ENCODE data around the gene QPCTL. TPM values are rescaled to one million over a fixed set of nuclear protein-coding genes. Genes with fewer than 3 reads are reported as not detected.
"Not testable (repeated sequence)": the region's sequence is repeated elsewhere in the genome, so short reads cannot be mapped to it uniquely, and the experiment has no call there.

Gene QPCTL
- total RNA-seq, 2 experiments from 2014 or later: 9.3 to 9.7 TPM

DNA sequence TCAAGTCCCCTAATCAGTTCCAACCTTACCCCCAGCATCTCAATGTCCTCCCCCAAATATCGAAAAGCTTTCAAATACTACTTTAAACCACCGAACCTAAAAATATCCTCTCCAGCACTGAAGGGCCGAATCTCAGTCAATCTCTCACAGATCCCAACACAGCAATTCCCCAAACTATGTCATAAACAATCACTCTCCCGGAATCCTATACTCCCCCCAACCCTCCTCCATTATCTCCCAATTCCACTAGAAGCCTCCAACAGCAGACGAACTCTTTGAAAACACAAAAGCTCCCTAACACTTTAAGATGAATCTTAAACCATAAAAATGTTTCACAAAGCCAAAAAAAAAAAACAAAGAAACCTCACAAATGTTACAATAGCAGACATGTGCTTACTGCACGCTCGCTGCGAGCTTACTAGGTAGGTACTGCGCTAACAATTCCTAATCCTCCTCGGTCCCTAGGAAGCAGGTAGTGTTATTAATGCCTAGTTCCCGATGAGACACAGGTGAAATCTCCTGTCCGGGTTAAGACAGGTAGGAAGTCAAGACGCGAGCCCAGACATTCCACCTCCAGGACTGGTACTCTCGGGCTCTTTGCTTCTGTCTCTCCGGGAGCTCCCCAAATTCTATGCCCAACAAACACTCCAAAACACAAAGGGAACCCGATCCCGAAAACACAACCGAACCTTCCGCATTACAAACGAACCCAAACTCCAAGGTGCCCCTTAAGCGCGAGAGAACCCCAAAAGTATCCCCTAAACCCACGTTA is 24.1 kb downstream of the QPCTL start:
- peaks cover 23% of the 10 kb centered on the region for H3K36me3 Mint-ChIP-seq
- no peaks in the 10 kb centered on the region for H3K9me3 Mint-ChIP-seq
- peak overlapping the region; percentile 95 for H3K4me3 Mint-ChIP-seq
- H3K27ac Mint-ChIP-seq: peak overlapping the region; percentile 89
- H3K4me1 Mint-ChIP-seq: peaks cover 21% of the 10 kb centered on the region
- no peak for DNase-seq
- POLR2A ChIA-PET: interaction anchor here (0.6 to 5.9 kb wide), 15 partner anchors 9 to 997 kb away, joined by 3 to 47 read pairs (median 4); partner anchors contain the start of genes BLOC1S3, EML2, FBXO46 and MYPOP
- no peak for ATAC-seq (ENCODE audit: low read depth)
- no peaks in the 10 kb centered on the region for H3K27me3 Mint-ChIP-seq

DNA sequence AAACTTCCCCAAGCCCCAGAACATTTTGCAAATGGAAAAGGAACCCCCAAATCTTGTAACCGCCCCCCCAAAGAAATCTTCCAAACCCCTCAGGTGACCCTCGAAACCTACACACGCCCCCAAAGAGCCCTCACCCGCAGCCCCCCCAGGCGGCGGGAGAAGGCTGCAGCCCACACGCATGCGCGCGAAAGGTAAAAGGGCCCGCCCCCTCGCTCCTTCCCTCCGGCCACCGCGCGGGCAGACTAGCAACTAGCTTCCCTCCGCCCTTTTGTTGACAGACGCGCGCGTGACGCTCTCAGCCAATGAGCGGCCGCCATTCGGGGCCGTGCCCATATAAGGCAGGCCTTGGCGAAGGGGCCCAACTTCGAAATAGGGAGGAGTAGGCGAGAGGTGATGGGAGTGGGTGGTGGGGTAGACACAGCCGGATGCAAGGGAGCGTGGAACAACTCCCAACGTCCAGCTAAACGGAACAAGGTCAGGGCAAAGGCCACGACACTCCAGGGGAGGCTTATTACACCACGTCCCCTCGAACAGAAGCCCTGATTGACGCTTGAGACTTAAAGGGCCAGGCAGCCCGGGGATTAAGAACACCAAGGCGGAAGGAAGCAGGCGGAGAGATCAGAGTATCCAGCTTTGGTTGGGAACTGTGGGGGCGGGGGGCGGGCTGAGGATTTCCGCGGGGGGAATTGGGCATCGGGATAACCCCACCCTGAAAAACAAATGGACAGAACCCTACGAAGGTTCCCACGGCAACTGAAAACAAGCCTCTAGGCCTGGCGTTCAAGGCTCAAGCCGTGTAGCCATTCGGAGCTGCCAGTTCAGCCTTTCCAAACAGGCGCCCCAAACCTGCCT is 24.9 kb downstream of the QPCTL start:
- H3K4me3 Mint-ChIP-seq: peak overlapping the region; percentile 95
- POLR2A ChIA-PET: interaction anchor here (0.5 to 5.9 kb wide), 19 partner anchors 8 to 996 kb away, joined by 3 to 47 read pairs (median 3); partner anchors contain the start of genes BLOC1S3, CALM3, DMPK and EML2
- peak; percentile 96 for DNase-seq
- peak; percentile 99 for ATAC-seq (ENCODE audit: low read depth)
- H3K27ac Mint-ChIP-seq: peak overlapping the region; percentile 89
- peaks cover 23% of the 10 kb centered on the region for H3K4me1 Mint-ChIP-seq
- H3K27me3 Mint-ChIP-seq: no peaks in the 10 kb centered on the region
- H3K9me3 Mint-ChIP-seq: no peaks in the 10 kb centered on the region
- peaks cover 28% of the 10 kb centered on the region for H3K36me3 Mint-ChIP-seq

DNA sequence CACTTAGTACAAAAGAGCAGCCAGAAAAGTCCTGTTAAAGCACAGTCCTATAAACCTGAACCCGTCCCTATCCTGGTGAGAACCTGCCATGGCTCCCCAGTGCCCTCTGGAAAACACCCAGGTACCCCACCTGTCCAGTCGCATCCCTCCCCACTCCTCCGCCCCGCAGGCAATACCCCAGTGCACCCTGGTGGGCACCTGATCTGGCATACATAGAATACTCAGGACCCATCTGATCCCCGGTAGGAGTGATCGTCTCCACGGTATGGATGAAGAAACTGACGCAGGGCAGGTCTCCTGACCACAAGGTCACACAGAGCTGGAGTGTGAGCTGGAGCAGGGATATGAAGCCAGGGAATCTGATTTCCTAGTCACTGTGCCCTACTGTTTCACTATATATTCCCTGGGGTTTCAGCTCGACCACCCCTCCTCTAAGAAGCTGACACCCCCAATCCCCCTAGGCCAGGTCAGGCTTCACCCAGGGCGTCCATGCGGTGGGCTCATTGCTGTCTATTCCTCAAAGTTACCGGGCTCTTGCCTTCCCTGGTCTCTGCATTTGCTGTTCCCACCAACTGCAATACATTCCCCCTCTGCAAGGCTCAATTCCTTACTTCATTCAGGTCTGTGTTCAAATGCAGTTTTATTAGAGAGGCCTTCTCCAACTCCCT is 25.7 kb downstream of the QPCTL start:
- Mint-ChIP-seq H3K36me3 (peaks cover 28% of the 10 kb centered on the region), H3K4me3 (peak overlapping the region; percentile 95), H3K9me3 (no peaks in the 10 kb centered on the region), H3K27ac (peak overlapping the region; percentile 89), H3K4me1 (peaks cover 24% of the 10 kb centered on the region), H3K27me3 (no peaks in the 10 kb centered on the region)
- DNase-seq: no peak
- ATAC-seq (ENCODE audit: low read depth): no peak
- POLR2A ChIA-PET: interaction anchor here (0.7 to 5.9 kb wide), 8 partner anchors 8 to 883 kb away, joined by 3 to 47 read pairs (median 4); partner anchors contain the start of genes CALM3, EML2, FBXO46 and MYPOP

DNA sequence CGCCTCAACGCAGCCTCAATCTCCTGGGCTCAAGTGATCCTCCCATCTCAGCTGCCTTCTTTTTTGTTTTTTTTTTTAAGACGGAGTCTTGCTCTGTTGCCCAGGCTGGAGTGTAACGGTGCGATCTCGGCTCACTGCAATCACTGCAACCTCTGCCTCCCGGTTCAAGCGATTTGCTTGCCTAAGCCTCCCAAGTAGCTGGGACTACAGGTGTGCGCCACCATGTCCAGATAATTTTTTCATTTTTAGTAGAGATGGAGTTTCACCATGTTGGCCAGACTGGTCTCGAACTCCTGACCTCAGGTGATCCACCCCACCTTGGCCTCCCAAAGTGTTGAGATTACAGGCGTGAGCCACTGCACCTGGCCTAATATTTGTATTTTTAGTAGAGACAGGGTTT is 27.6 kb downstream of the QPCTL start:
- not testable (repeated sequence) for ATAC-seq (ENCODE audit: low read depth); H3K4me3 Mint-ChIP-seq; DNase-seq; H3K27me3 Mint-ChIP-seq; H3K27ac Mint-ChIP-seq; H3K9me3 Mint-ChIP-seq
- Mint-ChIP-seq H3K36me3 (peaks cover 27% of the 10 kb centered on the region), H3K4me1 (peaks cover 25% of the 10 kb centered on the region)
- POLR2A ChIA-PET: interaction anchor here (1.3 to 5.9 kb wide), 2 partner anchors 10 to 28 kb away, joined by 3 to 47 read pairs; partner anchors contain the start of genes FBXO46, QPCTL and SNRPD2

DNA sequence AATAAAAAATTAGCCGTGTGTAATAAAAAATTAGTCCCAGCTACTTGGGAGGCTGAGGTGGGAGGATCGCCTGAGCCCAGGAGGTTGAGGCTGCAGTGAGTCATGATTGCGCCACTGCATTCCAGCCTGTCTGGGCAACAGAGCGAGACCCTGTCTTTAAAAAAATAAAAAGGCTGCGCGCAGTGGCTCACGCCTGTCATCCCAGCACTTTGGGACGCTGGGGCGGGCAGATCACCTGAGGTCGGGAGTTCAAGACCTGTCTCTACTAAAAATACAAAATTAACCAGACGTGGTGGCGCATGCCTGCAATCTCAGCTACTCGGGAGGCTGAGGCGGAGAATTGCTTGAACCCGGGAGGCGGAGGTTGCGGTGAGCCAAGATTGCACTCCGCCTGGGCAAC is 36.2 kb downstream of the QPCTL start:
- DNase-seq; H3K27me3 Mint-ChIP-seq; H3K27ac Mint-ChIP-seq; ATAC-seq (ENCODE audit: low read depth); POLR2A ChIA-PET; H3K36me3 Mint-ChIP-seq; H3K9me3 Mint-ChIP-seq: not testable (repeated sequence)
- Mint-ChIP-seq H3K4me1 (peaks cover 24% of the 10 kb centered on the region), H3K4me3 (peak overlapping the region; percentile 0)

DNA sequence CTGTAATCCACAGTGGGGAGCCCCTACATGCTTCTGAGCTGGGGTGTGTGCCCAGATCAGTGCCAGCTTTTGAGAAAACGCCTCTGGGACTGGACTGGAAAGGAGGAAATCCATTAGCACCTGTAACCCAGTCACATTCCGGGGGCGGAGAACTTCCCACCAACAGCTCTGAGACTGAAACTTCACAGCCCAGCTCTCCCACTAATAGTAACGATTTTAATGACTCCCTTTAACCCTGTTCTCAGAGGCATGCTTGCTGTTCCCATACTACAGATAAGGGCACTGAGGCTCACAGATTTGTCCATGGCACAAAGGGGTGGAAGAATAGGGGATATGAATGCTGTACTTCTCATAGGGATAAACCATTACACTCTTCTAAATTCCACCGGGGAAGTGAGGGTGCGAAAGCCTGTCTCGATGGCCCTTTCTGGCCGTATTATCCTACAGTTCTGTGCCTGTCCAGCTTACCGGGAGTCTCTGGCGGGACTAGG is 37.4 kb downstream of the QPCTL start:
- no peaks in the 10 kb centered on the region for H3K9me3 Mint-ChIP-seq
- peak overlapping the region; percentile 100 for H3K4me3 Mint-ChIP-seq
- peaks cover 10% of the 10 kb centered on the region for H3K36me3 Mint-ChIP-seq
- peak overlapping the region; percentile 95 for H3K27ac Mint-ChIP-seq
- ATAC-seq (ENCODE audit: low read depth) (no peak), DNase-seq (no peak)
- POLR2A ChIA-PET: interaction anchor here (0.5 to 2.9 kb wide), 4 partner anchors 12 to 41 kb away, joined by 3 to 47 read pairs (median 12); partner anchors contain the start of genes QPCTL, SIX5 and SNRPD2
- H3K4me1 Mint-ChIP-seq: peaks cover 21% of the 10 kb centered on the region
- peaks cover 3% of the 10 kb centered on the region for H3K27me3 Mint-ChIP-seq

DNA sequence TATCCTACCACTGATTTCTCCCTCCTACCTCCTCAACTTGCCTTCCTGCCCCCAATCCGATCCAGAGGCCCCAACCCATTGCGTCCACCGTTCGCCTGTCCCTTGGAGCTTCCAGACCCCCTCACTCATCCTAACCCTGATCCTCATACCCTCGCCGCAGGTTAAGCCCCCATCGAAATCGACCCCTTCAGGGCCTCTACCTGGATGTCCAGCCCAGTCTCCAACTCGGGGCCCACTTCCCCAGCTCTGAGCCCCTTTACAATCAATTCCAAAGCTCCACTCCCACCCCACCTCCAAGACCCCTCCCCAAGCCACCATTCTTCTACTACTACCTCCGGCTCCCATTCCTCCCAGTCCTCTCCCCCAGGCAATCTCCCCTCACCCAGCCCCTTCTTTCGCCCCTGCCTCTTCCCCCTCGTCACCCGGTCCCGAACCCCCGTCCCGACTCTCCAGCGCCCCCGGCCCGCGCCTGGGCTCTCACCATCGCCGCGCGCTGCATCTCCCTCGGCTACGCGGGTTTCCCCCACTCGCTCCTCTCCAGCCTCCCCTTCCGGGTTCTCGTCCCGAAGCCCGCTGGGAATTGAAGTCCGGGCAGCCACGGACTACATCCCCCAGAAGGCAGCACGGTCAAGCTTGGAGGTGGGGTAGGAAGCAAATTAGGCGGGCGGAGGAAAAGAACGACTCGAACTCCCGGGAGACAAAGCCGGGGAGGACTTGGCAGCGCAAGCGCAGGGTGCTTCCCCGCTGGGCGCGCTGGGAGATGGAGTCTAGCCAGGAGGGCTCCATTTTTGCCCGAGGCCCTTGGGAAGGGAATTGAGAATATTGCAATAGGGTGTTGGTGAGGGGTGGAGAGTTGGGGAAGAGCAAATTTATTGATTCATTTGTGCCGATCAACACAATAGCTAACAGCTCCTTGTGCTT is 38.2 kb downstream of the QPCTL start, which contains the start of gene FBXO46:
Gene FBXO46, minus strand, starts transcription at position 529 of the 921 bp plus-strand sequence. CDS start 17,401 bp downstream, outside the sequence.
- DNase-seq (peak; percentile 86), ATAC-seq (ENCODE audit: low read depth) (peak; percentile 98)
- POLR2A ChIA-PET: interaction anchor here (0.5 to 2.9 kb wide), 10 partner anchors 13 to 1055 kb away, joined by 3 to 47 read pairs (median 4); partner anchors contain the start of genes IRF2BP1, MYPOP, QPCTL and SIX5
- Mint-ChIP-seq H3K4me1 (peaks cover 21% of the 10 kb centered on the region), H3K36me3 (peaks cover 10% of the 10 kb centered on the region), H3K27me3 (peaks cover 9% of the 10 kb centered on the region), H3K27ac (peak within 1 kb of the TSS; percentile 95), H3K9me3 (no peaks in the 10 kb centered on the region), H3K4me3 (peak within 1 kb of the TSS; percentile 100)

DNA sequence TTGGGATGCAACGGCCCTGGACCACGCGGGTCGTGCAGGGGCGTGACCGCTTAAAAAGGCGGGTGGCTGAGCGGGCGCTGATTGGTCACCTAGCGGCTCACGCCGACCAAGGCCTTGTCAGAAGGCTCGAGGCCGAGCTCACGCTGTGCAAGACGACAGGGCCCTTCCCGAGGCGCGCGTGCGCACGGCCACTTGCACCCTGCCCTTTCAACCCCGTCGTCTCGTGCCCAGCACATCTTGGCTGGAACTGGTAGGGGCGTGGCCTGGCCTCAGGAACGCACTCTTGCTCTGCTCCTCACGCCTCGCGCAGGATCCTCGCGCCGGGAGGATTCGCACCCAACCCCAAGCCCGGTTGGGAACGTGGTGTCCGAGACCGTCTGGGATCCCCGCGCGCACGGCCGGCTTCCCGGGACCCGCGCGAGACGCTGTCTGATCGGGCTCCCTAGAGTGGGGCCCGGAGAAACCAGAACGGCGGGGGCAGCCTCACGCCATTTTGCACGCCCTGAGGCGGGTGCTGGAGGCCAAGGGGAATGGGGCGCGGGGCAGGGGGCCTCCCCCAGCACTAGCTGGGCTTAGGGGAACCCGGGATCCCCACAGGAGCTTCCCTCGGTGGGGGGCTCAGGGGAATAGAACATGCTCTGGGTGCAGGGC is 40.8 kb downstream of the QPCTL start, which contains the start of gene MEIOSIN:
Gene MEIOSIN, plus strand, starts transcription at position 280 of the 651 bp plus-strand sequence. CDS start 1,938 bp downstream, outside the sequence.
- Mint-ChIP-seq H3K4me3 (no peak within 1 kb of the TSS), H3K27me3 (peaks cover 9% of the 10 kb centered on the region), H3K4me1 (peaks cover 14% of the 10 kb centered on the region), H3K9me3 (no peaks in the 10 kb centered on the region), H3K36me3 (peaks cover 4% of the 10 kb centered on the region), H3K27ac (no peak within 1 kb of the TSS)
- ATAC-seq (ENCODE audit: low read depth) (no peak), DNase-seq (no peak)
- POLR2A ChIA-PET: no interaction called here

DNA sequence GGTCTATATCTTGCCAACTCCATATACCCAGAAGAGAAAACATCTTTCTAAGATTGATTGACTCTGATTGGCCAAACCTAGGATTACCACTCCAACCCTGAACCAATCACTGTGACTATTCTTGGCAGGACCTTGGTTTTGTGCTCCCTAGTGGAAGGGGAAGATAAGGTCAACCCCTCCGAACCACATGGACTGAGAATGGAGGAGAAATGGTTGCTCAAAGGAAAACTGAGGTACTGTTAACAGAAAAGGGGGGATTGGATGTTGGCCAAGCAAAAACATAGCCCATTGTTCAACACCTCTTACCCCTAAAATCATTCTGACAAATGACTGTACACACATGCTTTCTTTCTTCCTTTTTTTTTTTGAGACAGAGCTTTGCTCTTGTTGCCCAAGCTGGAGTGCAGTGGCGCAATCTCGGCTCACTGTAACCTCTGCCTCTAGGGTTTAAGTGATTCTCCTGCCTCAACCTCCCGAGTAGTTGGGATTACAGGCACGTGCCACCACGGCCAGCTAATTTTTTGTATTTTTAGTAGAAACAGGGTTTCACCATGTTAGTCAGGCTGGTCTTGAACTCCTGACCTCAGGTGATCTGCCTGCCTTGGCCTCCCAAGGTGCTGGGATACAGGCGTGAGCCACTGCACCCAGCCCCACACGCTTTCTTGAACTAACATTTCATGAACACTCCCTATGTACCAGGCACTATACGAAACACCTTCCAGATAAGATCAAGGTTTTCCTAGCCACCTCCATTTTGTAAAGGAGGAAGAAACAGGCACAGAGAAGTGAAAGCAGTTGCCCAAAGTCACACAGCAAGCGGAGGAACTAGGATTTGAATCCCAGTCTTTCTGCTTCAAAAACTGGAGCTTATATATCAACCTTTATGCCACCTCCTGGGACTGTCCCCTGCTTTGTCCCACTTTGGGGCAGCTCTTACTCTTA is 47.3 kb downstream of the QPCTL start:
- no peaks in the 10 kb centered on the region for H3K36me3 Mint-ChIP-seq
- DNase-seq: no peak
- POLR2A ChIA-PET: no interaction called here
- no peaks in the 10 kb centered on the region for H3K9me3 Mint-ChIP-seq
- H3K4me3 Mint-ChIP-seq: no peak overlapping the region
- H3K27me3 Mint-ChIP-seq: peaks cover 15% of the 10 kb centered on the region
- H3K27ac Mint-ChIP-seq: no peak overlapping the region
- no peaks in the 10 kb centered on the region for H3K4me1 Mint-ChIP-seq
- ATAC-seq (ENCODE audit: low read depth): no peak

DNA sequence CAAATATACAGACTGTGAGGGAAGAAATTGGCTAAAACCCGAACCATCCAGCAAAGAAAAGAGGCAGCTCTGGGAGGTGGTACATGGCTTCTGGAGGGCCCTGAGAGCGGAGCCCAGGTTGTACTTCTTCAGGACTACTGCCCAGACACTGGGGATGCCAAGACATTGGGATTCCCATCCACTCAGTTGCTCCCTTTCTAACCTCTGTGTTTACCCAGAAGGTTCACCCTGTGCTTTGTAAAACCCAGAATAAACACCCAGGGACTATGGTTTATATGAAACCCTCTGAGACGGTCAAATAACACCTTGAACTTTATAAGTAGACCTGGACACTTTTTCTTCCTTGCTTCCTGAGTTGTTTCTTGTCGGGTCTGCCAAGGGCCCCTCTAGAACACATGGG is 50.5 kb downstream of the QPCTL start:
- Mint-ChIP-seq H3K9me3 (no peaks in the 10 kb centered on the region), H3K36me3 (no peaks in the 10 kb centered on the region), H3K27ac (no peak overlapping the region), H3K27me3 (peaks cover 26% of the 10 kb centered on the region), H3K4me1 (no peaks in the 10 kb centered on the region), H3K4me3 (no peak overlapping the region)
- DNase-seq (no peak), ATAC-seq (ENCODE audit: low read depth) (no peak)
- POLR2A ChIA-PET: no interaction called here

Data from activated naive CD8-positive, alpha-beta T cell treated with anti-CD3 and anti-CD28 coated beads, Interleukin-2, amount 10 ng/mL, durations not matched to agents 7 days and 5 days (primary cell).